SH-SY5Y (cell line): ENCODE measurements around the gene CTNNA3.

Source experiments
- GATA2 ChIP-seq: IDR thresholded peaks from 2 replicates; pipeline ENCODE4 v1.6.1; 2011; ENCODE audit warnings: mild to moderate bottlenecking, low read depth, low read length
- GATA3 ChIP-seq: IDR thresholded peaks from 2 replicates; pipeline ENCODE4 v1.6.1; 2011; ENCODE audit warnings: low read depth, mild to moderate bottlenecking, low read length, moderate library complexity

GRCh38 chr10:66767707-66768106 lies 928.3 kb downstream of the CTNNA3 start:
- TF ChIP-seq GATA3 (no peak), GATA2 (no peak)
